Subcutaneous adipose tissue (tissue), 4 donors: ENCODE data around the gene SMURF1. TPM values are rescaled to one million over a fixed set of nuclear protein-coding genes. Genes with fewer than 3 reads are reported as not detected.

ENCODE experiments used
- CTCF ChIP-seq: fragments of 450-650 bp; IDR thresholded peaks from one replicate; pipeline ENCODE4 v1.5.1; 2016; ENCODE audit warnings: low read depth, mild to moderate bottlenecking, control low read depth, antibody characterized with exemption, moderate library complexity
- total RNA-seq, 4 donors: library from RNA; depleted of rRNA; stranded (reverse); fragments of >200 nt; gene quantifications; one replicate each; pipeline ENCODE4 v1.1.0, GENCODE V29; 2016

SMURF1 gene
- total RNA-seq, 4 donors from 2014 or later: 24.0 to 49.4 (median 25.2) TPM

GRCh38 chr7:98984126-98984525 is 159.8 kb downstream of the SMURF1 start:
- TF ChIP-seq CTCF: no peak

GRCh38 chr7:98982686-98983085 is 161.2 kb downstream of the SMURF1 start:
- no peak for TF ChIP-seq CTCF

- TF ChIP-seq CTCF: no peak
Observed at GRCh38 chr7:98981701-98982100, 162.2 kb downstream of the SMURF1 start.

- no peak for TF ChIP-seq CTCF
Observed at GRCh38 chr7:98978672-98979071, 165.2 kb downstream of the SMURF1 start.

Other genes starting within 250 kb of the SMURF1 start
- gene KPNA7, start 64.0 kb upstream of the SMURF1 start, total RNA-seq: not detected
- gene MYH16, start 128.7 kb upstream of the SMURF1 start, total RNA-seq: not detected
- 100 to 1,000 TPM in 3 of 4 donors, 10 to 100 TPM in 1; 87.2 to 152 (median 113) TPM for gene ARPC1A, start 181.8 kb upstream of the SMURF1 start, total RNA-seq
- 100 to 1,000 TPM; 133 to 364 (median 178) TPM for gene ARPC1B, start 230.6 kb upstream of the SMURF1 start, total RNA-seq